Measurements from ENCODE around the gene VDR.

- TF ChIP-seq, protein P1, sequence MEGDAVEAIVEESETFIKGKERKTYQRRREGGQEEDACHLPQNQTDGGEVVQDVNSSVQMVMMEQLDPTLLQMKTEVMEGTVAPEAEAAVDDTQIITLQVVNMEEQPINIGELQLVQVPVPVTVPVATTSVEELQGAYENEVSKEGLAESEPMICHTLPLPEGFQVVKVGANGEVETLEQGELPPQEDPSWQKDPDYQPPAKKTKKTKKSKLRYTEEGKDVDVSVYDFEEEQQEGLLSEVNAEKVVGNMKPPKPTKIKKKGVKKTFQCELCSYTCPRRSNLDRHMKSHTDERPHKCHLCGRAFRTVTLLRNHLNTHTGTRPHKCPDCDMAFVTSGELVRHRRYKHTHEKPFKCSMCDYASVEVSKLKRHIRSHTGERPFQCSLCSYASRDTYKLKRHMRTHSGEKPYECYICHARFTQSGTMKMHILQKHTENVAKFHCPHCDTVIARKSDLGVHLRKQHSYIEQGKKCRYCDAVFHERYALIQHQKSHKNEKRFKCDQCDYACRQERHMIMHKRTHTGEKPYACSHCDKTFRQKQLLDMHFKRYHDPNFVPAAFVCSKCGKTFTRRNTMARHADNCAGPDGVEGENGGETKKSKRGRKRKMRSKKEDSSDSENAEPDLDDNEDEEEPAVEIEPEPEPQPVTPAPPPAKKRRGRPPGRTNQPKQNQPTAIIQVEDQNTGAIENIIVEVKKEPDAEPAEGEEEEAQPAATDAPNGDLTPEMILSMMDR (IDR thresholded peaks at IDR 0.05), result no peak
- no peak for TF ChIP-seq POLR2A (IDR thresholded peaks at IDR 0.05)
Measured at GRCh38 chr12:47818007-47818376, 86.8 kb downstream of the VDR start.
